Measurements from ENCODE around the gene COX5B.
"Not testable (repeated sequence)": the region's sequence is repeated elsewhere in the genome, so short reads cannot be mapped to it uniquely, and the experiment has no call there.

COX5B gene

GRCh38 chr2:97663962-97664635 is 18.2 kb downstream of the COX5B start, which contains the start of gene ACTR1B:
TSS of gene ACTR1B (minus strand) at chr2:97664044. CDS start at chr2:97663890, 154 bp downstream.
- FAIRE-seq: no peak
- peak; percentile 93 for DNase-seq (ENCODE audit: insufficient read length, low spot score)
- TF ChIP-seq, protein P1, sequence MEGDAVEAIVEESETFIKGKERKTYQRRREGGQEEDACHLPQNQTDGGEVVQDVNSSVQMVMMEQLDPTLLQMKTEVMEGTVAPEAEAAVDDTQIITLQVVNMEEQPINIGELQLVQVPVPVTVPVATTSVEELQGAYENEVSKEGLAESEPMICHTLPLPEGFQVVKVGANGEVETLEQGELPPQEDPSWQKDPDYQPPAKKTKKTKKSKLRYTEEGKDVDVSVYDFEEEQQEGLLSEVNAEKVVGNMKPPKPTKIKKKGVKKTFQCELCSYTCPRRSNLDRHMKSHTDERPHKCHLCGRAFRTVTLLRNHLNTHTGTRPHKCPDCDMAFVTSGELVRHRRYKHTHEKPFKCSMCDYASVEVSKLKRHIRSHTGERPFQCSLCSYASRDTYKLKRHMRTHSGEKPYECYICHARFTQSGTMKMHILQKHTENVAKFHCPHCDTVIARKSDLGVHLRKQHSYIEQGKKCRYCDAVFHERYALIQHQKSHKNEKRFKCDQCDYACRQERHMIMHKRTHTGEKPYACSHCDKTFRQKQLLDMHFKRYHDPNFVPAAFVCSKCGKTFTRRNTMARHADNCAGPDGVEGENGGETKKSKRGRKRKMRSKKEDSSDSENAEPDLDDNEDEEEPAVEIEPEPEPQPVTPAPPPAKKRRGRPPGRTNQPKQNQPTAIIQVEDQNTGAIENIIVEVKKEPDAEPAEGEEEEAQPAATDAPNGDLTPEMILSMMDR (IDR thresholded peaks at IDR 0.05; ENCODE audit: insufficient read depth, missing control alignments): peak; percentile 36

- no peak for FAIRE-seq
- no peak for DNase-seq (ENCODE audit: insufficient read length, low spot score)
- TF ChIP-seq, protein P1 (IDR thresholded peaks at IDR 0.05; ENCODE audit: insufficient read depth, missing control alignments): no peak
Measured at GRCh38 chr2:97664636-97664970, 18.7 kb downstream of the COX5B start.

- DNase-seq (ENCODE audit: insufficient read length, low spot score) (no peak), FAIRE-seq (no peak)
- TF ChIP-seq, protein P1 (IDR thresholded peaks at IDR 0.05; ENCODE audit: insufficient read depth, missing control alignments): no peak
Measured at GRCh38 chr2:97669448-97669847, 23.6 kb downstream of the COX5B start, which contains the start of gene C2orf92. TSS of gene C2orf92 (plus strand) at chr2:97669713. CDS start at chr2:97669789, 76 bp downstream.

GRCh38 chr2:97670471-97670870 is 24.6 kb downstream of the COX5B start:
- TF ChIP-seq, protein P1 (IDR thresholded peaks at IDR 0.05; ENCODE audit: insufficient read depth, missing control alignments): no peak
- FAIRE-seq (no peak), DNase-seq (ENCODE audit: insufficient read length, low spot score) (no peak)

DNA sequence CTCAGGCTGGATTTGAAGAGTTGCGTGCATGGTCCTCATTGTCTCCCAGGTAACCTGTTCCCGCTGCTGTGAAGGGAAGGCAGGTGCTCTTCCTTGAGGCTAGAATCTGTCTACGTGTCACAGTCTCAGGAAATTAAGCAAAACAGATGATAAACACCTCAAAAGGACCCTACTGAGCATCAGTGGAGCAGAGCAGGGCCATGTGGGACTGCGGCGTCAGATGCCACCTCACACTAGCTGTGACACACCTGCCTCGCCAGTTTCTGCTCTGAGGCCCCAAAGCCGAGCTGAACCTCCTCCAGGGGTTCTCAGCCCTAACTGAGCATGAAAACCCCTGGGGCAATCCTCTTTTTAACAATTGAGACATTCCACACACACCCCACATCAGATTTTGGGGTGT is 25.7 kb downstream of the COX5B start:
- FAIRE-seq (no peak), DNase-seq (ENCODE audit: insufficient read length, low spot score) (no peak)
- TF ChIP-seq, protein P1 (IDR thresholded peaks at IDR 0.05; ENCODE audit: insufficient read depth, missing control alignments): no peak

- FAIRE-seq; DNase-seq (ENCODE audit: insufficient read length, low spot score): not testable (repeated sequence)
Measured at GRCh38 chr2:97672606-97673140, 26.8 kb downstream of the COX5B start.

DNA sequence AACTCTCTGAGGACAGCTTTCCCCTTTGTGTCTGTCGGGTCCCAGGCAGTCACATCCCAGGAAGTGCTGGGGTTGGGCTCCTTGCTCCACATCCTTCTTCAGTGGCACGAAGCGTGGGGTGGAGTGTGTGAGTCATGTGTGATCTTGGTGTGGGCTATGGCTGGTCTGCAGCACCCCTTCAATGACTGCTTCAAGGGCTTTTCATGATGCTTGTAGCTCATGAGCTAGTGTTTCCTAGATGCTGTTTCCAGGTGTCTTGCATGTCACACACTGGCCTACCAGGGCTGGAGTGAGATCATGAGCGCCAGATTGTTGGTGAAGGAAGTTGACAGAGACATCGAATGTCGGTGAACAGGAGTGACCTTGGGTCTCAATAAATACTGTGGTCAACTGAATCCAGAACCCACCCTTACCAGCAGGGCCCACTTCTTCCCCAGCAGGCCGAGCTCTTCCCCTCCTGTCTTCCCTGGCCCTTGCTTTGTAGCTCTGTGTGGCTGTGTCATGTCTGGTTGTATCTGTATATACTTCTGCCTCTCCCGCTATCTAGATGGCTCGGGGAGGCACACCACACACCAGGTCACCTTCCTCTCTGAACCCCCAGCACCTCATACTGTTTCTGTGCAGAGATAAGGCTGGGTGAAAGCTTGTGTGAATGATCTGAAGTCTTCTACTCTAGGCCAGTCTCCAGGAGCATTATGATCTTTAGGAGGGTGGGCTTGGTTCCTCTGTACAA is 27.5 kb downstream of the COX5B start:
- no peak for DNase-seq (ENCODE audit: insufficient read length, low spot score)
- TF ChIP-seq, protein P1 (IDR thresholded peaks at IDR 0.05; ENCODE audit: insufficient read depth, missing control alignments): no peak
- no peak for FAIRE-seq
